HEK293 (cell line): Measurements from ENCODE around the gene RASA3.

Source experiments
- CTCF ChIA-PET: fragments of 350-600 bp; formaldehyde crosslinking; extraction: SDS; loops from one replicate; lab custom pipeline; 2021; ENCODE audit warnings: antibody characterized with exemption; lab: Yijun Ruan, JAX
- POLR2A ChIA-PET: fragments of 300-600 bp; formaldehyde crosslinking; extraction: SDS; loops from one replicate; lab custom pipeline; 2020; ENCODE audit warnings: antibody characterized with exemption, inconsistent platforms; lab: Yijun Ruan, JAX
- H3K27ac ChIP-seq: fragments of 200-500 bp; sonication (Bioruptor generic); 2 replicates; pipeline ENCODE4 v1.5.1; 2014; ENCODE audit warnings: low read depth, low read length, control low read depth, inconsistent platforms; ENCODE audit errors: extremely low read depth
- H3K36me3 ChIP-seq, 2 experiments: fragments of 200-500 bp in 1 of 2; sonication (Bioruptor generic) in 1 of 2; 1 replicate in 1 of 2; 2 replicates in 1 of 2; pipeline ENCODE4 v1.5.1; 2014 to 2017; ENCODE audit warnings: inconsistent platforms in 2 of 2, low read length in 2 of 2; ENCODE audit not compliant: control insufficient read depth in 2 of 2, insufficient read depth in 1 of 2
- H3K4me1 ChIP-seq: fragments of 200-500 bp; sonication (Bioruptor generic); 2 replicates; pipeline ENCODE4 v1.5.1; 2014; ENCODE audit warnings: mild to moderate bottlenecking, low read length, inconsistent platforms; ENCODE audit not compliant: control insufficient read depth, insufficient read depth
- H3K4me3 ChIP-seq: 2 replicates; pipeline ENCODE4 v1.5.1; 2011; ENCODE audit warnings: low read depth, mild to moderate bottlenecking, control low read depth, low read length, moderate library complexity
- H3K9me3 ChIP-seq: fragments of 200-500 bp; sonication (Bioruptor generic); 2 replicates; pipeline ENCODE4 v1.5.1; 2014; ENCODE audit warnings: low read depth, low read length, inconsistent platforms; ENCODE audit not compliant: control insufficient read depth, insufficient read depth
- ELK4 ChIP-seq: IDR thresholded peaks from 2 replicates; pipeline ENCODE4 v1.6.1; 2011; ENCODE audit warnings: mild to moderate bottlenecking, low read depth, low read length, borderline replicate concordance
- KLF7 ChIP-seq: fragments of 450-650 bp; formaldehyde crosslinking; IDR thresholded peaks from 2 replicates; pipeline ENCODE4 v1.5.1; 2016; ENCODE audit warnings: missing biosample characterization, missing genetic modification characterization, borderline replicate concordance
- YY2 ChIP-seq: fragments of 450-650 bp; formaldehyde crosslinking; IDR thresholded peaks from 2 replicates; pipeline ENCODE4 v1.5.1; 2016; ENCODE audit warnings: missing biosample characterization, missing genetic modification characterization
- ZNF155 ChIP-seq: fragments of 450-650 bp; formaldehyde crosslinking; IDR thresholded peaks from 2 replicates; pipeline ENCODE4 v1.5.1; 2016; ENCODE audit warnings: missing biosample characterization, missing genetic modification characterization
- ZNF169 ChIP-seq: fragments of 450-650 bp; formaldehyde crosslinking; IDR thresholded peaks from 2 replicates; pipeline ENCODE4 v1.5.1; 2016; ENCODE audit warnings: missing biosample characterization, missing genetic modification characterization
- ZNF202 ChIP-seq: fragments of 450-650 bp; formaldehyde crosslinking; IDR thresholded peaks from 2 replicates; pipeline ENCODE4 v1.5.1; 2016; ENCODE audit warnings: missing biosample characterization, missing genetic modification characterization, borderline replicate concordance
- ZNF214 ChIP-seq: fragments of 450-650 bp; formaldehyde crosslinking; IDR thresholded peaks from 2 replicates; pipeline ENCODE4 v1.5.1; 2017; ENCODE audit warnings: missing biosample characterization, mild to moderate bottlenecking, missing genetic modification characterization, borderline replicate concordance
- ZNF239 ChIP-seq: fragments of 450-650 bp; formaldehyde crosslinking; IDR thresholded peaks from 2 replicates; pipeline ENCODE4 v1.5.1; 2016; ENCODE audit warnings: missing biosample characterization, missing genetic modification characterization
- ZNF274 ChIP-seq, 2 experiments: fragments of 200-500 bp in 1 of 2; fragments of 450-650 bp in 1 of 2; sonication (Bioruptor generic) in 1 of 2; formaldehyde crosslinking in 1 of 2; IDR thresholded peaks; 2 replicates each; pipeline versions ENCODE4 v1.5.1 to v1.6.1; 2014 to 2016; ENCODE audit warnings: borderline replicate concordance in 1 of 2, inconsistent platforms in 1 of 2, low read length in 1 of 2, missing biosample characterization in 1 of 2, missing genetic modification characterization in 1 of 2
- ZNF398 ChIP-seq: fragments of 450-650 bp; formaldehyde crosslinking; IDR thresholded peaks from 2 replicates; pipeline ENCODE4 v1.5.1; 2017; ENCODE audit warnings: missing biosample characterization, missing genetic modification characterization
- ZNF555 ChIP-seq: fragments of 450-650 bp; formaldehyde crosslinking; conservative IDR thresholded peaks from 2 replicates; pipeline ENCODE4 v1.5.1; 2017; ENCODE audit warnings: missing biosample characterization, mild to moderate bottlenecking, missing genetic modification characterization, inconsistent platforms
- ZNF701 ChIP-seq: fragments of 450-650 bp; formaldehyde crosslinking; IDR thresholded peaks from 2 replicates; pipeline ENCODE4 v1.5.1; 2016; ENCODE audit warnings: missing biosample characterization, missing genetic modification characterization
- ZNF747 ChIP-seq: fragments of 450-650 bp; formaldehyde crosslinking; IDR thresholded peaks from 2 replicates; pipeline ENCODE4 v1.5.1; 2016; ENCODE audit warnings: missing biosample characterization, missing genetic modification characterization
- ZNF777 ChIP-seq: fragments of 450-650 bp; formaldehyde crosslinking; IDR thresholded peaks from 2 replicates; pipeline ENCODE4 v1.5.1; 2017; ENCODE audit warnings: missing biosample characterization, missing genetic modification characterization, borderline replicate concordance
- TF ChIP-seq, protein P1 (sequence below): fragments of 450-650 bp; formaldehyde crosslinking; IDR thresholded peaks from 2 replicates; pipeline ENCODE4 v1.5.1; 2016; ENCODE audit warnings: missing biosample characterization, missing genetic modification characterization
- TF ChIP-seq, protein P2 (sequence below): fragments of 450-650 bp; formaldehyde crosslinking; IDR thresholded peaks from 2 replicates; pipeline ENCODE4 v1.5.1; 2017; ENCODE audit warnings: missing biosample characterization, missing genetic modification characterization
- TF ChIP-seq, protein P3 (sequence below): fragments of 450-650 bp; formaldehyde crosslinking; IDR thresholded peaks from 2 replicates; pipeline ENCODE4 v1.5.1; 2016; ENCODE audit warnings: missing biosample characterization, missing genetic modification characterization
- TF ChIP-seq, protein P4 (sequence below): fragments of 450-650 bp; formaldehyde crosslinking; optimal IDR thresholded peaks from 2 replicates; pipeline ENCODE3; 2016; ENCODE audit warnings: missing biosample characterization, mild to moderate bottlenecking, missing genetic modification characterization
- TF ChIP-seq, protein P5 (sequence below): fragments of 450-650 bp; formaldehyde crosslinking; IDR thresholded peaks from 2 replicates; pipeline ENCODE4 v1.5.1; 2016; ENCODE audit warnings: missing biosample characterization, missing genetic modification characterization, borderline replicate concordance
- TF ChIP-seq, protein P6 (sequence below): fragments of 450-650 bp; formaldehyde crosslinking; IDR thresholded peaks from 2 replicates; pipeline ENCODE4 v1.5.1; 2016; ENCODE audit warnings: missing biosample characterization, missing genetic modification characterization

RASA3 gene

GRCh38 chr13:114010401-114011101, 121.9 kb downstream of the RASA3 start (continued):
- TF ChIP-seq ZNF398 (tag by site-specific recombination) = no peak

DNA sequence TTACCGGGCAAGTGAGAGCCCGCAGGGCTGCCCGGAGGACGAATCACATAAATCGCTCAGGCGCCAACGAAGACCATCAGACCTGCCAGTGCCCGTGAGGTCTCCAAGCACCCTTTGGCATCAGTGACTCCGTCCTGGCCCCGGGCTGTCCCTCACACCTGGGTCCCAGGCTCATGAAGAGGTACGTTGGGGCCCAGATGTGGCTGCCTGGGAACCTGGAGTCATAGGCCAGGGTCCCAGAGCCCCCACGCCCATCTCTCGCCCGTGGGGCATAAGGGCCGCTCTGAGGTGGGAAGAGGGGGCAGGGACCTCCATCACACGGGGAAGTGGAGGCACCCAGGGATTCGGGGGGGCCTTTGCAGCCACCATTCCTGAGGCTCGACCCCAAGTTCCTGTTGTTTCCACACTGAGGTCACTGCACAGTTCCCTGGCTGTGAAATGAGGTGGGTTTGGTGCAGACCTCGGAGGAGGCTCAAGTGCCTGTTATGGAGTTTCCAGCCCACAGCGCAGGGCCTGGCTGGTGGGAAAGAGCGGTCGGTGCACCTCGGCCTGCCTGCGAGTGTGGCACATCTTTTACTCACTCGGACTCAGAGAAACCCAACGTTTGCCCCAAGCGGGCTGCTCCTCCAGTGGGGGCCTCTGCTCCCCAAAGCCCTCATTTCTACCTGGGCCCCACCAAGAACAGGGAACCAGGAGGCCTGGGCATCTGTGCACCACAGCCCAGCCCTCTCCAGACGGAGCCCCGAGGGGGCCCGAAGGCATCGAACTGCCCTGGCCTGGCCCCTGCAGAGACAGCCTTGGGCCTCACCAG, 122.6 kb downstream of the RASA3 start:
- H3K4me3 ChIP-seq = no peak overlapping the region
- CTCF ChIA-PET = no interaction called here
- no peaks in the 10 kb centered on the region for H3K36me3 ChIP-seq
- no peaks in the 10 kb centered on the region for H3K4me1 ChIP-seq
- POLR2A ChIA-PET = no interaction called here
- no peak for TF ChIP-seq ZNF155 (tag by site-specific recombination)
- no peak for TF ChIP-seq ZNF239 (tag by site-specific recombination)
- TF ChIP-seq, protein P1, sequence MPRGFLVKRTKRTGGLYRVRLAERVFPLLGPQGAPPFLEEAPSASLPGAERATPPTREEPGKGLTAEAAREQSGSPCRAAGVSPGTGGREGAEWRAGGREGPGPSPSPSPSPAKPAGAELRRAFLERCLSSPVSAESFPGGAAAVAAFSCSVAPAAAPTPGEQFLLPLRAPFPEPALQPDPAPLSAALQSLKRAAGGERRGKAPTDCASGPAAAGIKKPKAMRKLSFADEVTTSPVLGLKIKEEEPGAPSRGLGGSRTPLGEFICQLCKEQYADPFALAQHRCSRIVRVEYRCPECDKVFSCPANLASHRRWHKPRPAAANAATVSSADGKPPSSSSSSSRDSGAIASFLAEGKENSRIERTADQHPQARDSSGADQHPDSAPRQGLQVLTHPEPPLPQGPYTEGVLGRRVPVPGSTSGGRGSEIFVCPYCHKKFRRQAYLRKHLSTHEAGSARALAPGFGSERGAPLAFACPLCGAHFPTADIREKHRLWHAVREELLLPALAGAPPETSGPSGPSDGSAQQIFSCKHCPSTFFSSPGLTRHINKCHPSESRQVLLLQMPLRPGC = no peak
- TF ChIP-seq, protein P2, sequence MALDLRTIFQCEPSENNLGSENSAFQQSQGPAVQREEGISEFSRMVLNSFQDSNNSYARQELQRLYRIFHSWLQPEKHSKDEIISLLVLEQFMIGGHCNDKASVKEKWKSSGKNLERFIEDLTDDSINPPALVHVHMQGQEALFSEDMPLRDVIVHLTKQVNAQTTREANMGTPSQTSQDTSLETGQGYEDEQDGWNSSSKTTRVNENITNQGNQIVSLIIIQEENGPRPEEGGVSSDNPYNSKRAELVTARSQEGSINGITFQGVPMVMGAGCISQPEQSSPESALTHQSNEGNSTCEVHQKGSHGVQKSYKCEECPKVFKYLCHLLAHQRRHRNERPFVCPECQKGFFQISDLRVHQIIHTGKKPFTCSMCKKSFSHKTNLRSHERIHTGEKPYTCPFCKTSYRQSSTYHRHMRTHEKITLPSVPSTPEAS (tag by site-specific recombination) = no peak
- no peak for TF ChIP-seq ZNF555 (tag by site-specific recombination)
- TF ChIP-seq, protein P3, sequence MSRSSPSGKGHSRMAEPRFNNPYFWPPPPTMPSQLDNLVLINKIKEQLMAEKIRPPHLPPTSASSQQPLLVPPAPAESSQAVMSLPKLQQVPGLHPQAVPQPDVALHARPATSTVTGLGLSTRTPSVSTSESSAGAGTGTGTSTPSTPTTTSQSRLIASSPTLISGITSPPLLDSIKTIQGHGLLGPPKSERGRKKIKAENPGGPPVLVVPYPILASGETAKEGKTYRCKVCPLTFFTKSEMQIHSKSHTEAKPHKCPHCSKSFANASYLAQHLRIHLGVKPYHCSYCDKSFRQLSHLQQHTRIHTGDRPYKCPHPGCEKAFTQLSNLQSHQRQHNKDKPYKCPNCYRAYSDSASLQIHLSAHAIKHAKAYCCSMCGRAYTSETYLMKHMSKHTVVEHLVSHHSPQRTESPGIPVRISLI = no peak
- TF ChIP-seq, protein P4, sequence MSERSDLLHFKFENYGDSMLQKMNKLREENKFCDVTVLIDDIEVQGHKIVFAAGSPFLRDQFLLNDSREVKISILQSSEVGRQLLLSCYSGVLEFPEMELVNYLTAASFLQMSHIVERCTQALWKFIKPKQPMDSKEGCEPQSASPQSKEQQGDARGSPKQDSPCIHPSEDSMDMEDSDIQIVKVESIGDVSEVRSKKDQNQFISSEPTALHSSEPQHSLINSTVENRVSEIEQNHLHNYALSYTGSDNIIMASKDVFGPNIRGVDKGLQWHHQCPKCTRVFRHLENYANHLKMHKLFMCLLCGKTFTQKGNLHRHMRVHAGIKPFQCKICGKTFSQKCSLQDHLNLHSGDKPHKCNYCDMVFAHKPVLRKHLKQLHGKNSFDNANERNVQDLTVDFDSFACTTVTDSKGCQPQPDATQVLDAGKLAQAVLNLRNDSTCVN = no peak
- TF ChIP-seq ZNF202 (tag by site-specific recombination) = no peak
- TF ChIP-seq ZNF274 (IDR thresholded peaks at IDR 0.05; ENCODE audit: low read length) = no peak
- TF ChIP-seq ZNF274 (tag by site-specific recombination; IDR thresholded peaks at IDR 0.05; ENCODE audit: borderline replicate concordance) = no peak
- TF ChIP-seq ZNF747 (tag by site-specific recombination) = no peak
- TF ChIP-seq, protein P5, sequence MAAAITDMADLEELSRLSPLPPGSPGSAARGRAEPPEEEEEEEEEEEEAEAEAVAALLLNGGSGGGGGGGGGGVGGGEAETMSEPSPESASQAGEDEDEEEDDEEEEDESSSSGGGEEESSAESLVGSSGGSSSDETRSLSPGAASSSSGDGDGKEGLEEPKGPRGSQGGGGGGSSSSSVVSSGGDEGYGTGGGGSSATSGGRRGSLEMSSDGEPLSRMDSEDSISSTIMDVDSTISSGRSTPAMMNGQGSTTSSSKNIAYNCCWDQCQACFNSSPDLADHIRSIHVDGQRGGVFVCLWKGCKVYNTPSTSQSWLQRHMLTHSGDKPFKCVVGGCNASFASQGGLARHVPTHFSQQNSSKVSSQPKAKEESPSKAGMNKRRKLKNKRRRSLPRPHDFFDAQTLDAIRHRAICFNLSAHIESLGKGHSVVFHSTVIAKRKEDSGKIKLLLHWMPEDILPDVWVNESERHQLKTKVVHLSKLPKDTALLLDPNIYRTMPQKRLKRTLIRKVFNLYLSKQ = no peak
- TF ChIP-seq ZNF701 (tag by site-specific recombination) = no peak
- no peak for TF ChIP-seq ZNF777 (tag by site-specific recombination)
- TF ChIP-seq KLF7 (tag by site-specific recombination) = no peak
- no peak for TF ChIP-seq YY2 (tag by site-specific recombination)
- no peak for TF ChIP-seq ZNF169
- no peak for TF ChIP-seq ZNF214
- TF ChIP-seq ELK4 = no peak
- TF ChIP-seq, protein P6, sequence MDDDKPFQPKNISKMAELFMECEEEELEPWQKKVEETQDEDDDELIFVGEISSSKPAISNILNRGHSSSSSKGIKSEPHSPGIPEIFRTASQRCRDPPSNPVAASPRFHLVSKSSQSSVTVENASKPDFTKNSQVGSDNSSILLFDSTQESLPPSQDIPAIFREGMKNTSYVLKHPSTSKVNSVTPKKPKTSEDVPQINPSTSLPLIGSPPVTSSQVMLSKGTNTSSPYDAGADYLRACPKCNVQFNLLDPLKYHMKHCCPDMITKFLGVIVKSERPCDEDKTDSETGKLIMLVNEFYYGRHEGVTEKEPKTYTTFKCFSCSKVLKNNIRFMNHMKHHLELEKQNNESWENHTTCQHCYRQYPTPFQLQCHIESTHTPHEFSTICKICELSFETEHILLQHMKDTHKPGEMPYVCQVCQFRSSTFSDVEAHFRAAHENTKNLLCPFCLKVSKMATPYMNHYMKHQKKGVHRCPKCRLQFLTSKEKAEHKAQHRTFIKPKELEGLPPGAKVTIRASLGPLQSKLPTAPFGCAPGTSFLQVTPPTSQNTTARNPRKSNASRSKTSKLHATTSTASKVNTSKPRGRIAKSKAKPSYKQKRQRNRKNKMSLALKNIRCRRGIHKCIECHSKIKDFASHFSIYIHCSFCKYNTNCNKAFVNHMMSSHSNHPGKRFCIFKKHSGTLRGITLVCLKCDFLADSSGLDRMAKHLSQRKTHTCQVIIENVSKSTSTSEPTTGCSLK = no peak
- TF ChIP-seq, all 188 proteins: peak for 0
- Histone ChIP-seq H3K27ac (no peak overlapping the region), H3K9me3 (no peaks in the 10 kb centered on the region)
